GM21423 (cell line): ENCODE data around the gene DCST2.
A peak's percentile ranks its signal among the peaks of the same experiment; 100 is the strongest.

ENCODE experiments used
- ATAC-seq: cut with Tn5 transposase; IDR thresholded peaks from one replicate; pipeline ENCODE4 v1.9.1; 2021; ENCODE audit warnings: mild to moderate bottlenecking, moderate library complexity; ENCODE audit not compliant: unreplicated experiment

The DCST2 gene

DNA sequence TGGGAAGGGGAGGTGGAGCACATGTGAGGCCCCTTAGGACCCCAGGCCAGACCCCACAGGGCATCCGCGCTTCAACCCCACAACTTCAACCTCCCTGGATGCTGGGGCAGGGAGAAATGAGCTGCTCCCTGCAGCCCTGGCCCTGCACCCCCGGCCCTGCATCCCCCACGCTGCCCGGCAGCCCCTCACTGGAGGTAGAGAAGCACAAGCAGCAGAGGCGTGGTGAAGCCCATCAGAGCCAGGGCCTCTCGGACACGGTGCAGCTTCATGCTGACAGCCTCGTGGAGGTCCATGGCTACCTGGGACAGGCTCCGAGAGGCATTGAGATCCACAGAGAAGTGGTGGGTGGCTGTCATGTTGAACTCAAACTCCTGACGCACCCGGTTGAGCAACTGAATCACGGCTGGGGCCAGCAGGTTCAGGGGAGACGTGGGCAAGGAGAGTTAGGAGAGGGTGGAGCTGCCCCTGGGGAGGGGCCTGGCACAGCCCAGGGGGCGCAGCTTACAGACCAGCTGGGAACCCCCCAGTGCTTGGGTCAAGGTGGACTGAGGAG, 3.3 kb downstream of the DCST2 start:
- ATAC-seq = no peak

DNA sequence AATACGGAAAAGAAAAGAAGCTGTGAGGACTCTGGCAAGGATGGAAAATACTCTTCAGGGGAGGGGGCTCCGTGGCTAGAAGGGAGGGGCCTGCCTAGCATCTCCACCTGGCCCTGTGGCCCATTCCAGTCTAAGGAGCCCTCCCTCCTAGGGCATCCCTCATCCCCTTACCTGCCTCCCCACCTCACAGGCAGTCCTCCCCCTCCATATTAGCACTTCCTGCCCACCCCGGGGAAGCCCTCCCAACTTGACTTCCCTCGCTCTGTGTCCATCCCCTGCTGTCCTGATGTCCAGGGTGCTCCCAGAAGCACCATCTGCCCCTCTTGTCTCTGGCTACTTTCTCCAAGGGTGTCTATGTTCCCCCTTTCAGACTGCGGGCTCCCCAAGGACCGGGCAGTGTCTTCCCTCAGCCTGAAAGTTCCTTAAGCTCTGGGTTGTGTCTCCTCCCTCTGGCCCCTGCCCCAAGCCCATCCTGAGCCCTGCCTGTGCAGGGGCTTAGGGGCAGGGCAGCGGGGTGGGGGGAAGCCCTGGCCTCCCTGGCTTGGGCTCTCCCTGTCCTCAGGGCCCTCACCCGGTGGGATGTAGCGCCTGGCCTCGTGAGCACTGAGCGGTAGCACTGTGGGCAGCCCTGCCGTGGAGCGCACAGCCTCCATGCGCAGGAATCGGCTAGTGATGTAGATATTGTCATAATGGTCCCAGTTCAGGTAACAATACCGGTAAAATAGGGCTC, 3.9 kb downstream of the DCST2 start:
- no peak for ATAC-seq

DNA sequence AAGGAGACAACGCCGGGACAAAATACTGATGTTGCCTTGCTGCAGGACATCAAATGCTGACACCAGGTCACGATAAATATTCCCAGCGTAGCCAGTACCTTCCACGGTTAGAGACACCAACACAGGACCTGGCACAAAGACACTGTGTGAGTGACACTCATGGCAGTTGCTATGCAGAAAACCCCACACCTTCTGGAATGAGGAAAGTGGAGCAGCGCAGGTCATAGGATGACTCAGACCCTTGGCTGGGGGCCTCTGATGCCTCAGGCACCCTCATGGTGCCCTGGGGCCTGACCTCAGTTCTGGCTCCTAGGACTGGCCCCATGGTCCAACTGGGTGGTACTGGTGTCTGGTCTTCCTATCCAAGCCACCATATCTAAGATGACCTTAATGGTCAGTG, 7.0 kb downstream of the DCST2 start:
- no peak for ATAC-seq

DNA sequence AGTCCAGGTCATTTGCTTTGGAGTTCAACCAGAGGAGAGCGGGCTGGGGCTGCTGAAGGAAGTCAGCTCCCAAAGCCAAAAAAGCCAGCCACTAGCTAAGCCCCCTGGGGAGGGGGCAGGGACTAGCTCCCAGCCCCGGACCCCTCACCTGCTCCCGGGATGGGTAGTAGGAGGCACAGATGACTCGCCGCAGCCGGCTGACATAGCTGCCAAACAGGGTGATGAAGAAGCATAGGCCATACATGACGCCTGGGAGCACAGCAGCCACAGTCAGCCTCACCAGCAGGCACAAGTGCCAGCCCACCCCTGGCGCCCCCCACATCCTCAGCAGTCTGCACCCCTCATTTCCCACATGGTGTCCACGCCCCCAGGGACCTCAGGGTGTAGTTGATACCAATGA, 7.4 kb downstream of the DCST2 start:
- ATAC-seq = no peak

DNA sequence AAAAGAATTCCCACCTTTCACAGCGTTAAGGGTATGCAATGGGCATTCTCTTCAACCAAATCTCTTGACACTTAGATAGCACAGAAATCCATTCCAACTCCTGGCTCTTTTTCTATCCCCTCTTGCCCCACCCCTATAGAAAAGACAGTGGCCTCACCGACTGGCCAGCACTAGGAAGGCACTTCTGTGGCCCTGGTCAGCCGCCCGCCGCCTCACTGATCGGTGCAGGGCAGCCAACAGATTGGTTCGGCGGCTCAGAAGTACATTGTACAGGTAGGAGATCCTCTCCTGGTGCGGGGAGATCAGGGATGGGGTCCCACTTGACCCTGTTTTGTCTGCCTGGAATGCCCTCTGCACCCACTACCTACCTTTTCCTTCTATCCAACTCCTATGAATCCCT, 9.3 kb downstream of the DCST2 start:
- no peak for ATAC-seq

DNA sequence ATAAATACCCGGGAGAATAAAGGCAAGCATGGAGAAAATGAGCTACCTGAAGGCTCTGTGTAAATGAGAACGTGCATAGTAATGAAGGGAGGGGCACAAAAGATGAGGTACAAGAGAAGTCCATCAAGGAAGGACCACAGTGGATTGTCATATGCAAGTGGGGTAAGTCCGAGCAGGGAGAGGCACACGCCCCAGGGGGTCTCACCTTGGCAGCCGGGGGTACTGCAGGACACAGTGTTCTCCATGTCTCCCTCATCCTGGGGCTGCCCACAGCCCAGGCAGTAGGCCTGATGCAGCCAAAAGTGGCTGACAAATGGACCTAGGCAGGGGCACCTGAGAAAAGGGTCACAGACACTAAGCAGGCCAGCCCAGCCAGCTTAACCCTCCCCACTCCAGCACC, 10.0 kb downstream of the DCST2 start:
- no peak for ATAC-seq

DNA sequence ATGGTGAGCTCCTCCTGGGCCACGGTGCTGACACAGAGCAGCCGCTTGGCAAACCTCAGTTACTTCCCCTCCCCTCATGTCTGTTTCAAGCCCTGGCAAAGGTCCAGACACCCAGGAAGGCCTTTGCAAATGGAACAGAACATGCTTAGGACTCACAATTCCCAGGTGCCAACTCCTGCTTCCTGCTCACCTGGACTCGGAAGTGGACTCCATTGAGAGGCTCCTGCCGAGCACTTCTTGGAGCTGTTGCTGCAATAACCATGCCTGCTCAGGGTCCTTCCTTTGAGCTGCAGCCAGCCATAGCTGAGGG, 10.7 kb downstream of the DCST2 start:
- no peak for ATAC-seq

DNA sequence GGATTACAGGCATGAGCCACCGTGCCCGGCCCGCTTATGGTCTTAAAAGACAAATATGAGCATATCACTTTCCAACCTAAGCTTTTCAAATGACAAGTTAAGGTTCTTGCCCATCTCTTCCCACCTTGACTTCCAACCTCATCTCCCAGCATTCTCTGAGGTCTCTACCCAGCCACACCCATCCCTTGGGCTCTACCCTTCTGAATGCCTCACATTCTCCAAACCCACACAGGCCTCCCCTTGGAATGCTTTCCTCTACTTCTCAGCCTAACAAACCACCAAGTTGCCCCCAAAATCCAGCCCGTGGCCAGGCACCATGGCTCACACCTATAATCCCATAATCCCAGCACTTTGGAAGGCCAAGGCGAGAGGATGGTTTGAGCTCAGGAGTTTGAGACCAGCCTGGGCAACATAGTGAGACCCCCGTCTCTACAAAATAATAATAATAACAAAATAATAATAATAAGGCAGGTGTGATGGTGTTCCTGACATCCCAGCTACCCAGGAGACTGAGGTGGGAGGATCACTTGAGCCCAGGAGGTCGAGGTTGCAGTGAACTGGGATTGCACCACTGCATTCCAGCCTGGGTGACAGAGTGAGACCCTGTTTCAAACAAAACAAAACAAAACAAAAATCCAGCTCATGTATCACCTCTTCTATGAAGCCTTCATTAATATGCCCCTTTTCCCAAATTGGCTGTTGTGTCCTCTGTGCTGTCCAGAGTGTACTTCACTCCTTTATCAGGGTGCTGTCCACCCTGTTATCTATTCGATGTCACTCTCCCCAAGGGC, 11.2 kb downstream of the DCST2 start:
- no peak for ATAC-seq

DNA sequence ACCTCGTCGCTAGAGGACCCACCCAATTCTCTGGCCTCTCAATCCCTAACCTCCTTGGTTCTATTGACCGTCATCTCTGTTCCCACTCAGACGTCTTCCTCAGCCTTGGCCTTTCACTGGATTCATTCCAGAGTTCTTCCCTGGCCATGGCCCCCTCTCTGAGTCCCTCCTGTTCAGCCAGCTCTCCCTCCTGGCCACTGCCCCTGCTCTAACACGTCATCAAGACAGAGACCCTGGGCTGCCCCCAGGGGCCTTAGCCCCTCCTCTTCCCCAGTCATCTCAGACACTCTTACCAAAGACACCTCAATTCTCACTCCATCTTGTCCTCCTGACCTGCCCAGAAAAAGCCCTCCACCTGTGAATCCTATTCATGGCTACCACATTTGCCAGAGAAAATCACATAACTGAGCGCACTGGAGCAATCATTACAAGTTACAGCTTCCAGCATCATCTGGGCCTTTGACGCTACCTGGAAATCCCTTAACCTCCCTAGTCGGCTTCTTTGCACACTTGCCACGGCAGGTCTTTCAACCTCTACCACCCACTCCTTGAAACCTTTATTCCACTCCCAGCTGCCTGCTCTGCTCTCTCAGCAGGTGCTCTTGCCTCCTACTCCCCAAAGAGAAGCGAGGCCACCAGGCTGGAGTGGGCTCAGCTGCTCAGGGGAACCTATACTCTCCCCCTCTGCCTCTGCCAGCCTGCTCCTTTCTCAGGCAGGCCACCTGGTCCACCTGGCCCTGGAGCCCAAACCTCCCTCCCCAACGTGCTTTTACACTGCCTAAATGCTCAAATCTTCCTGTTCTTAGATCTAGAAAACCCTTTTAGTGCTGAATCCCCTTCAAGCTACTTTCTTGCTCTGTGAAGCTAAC, 14.0 kb downstream of the DCST2 start:
- no peak for ATAC-seq

DNA sequence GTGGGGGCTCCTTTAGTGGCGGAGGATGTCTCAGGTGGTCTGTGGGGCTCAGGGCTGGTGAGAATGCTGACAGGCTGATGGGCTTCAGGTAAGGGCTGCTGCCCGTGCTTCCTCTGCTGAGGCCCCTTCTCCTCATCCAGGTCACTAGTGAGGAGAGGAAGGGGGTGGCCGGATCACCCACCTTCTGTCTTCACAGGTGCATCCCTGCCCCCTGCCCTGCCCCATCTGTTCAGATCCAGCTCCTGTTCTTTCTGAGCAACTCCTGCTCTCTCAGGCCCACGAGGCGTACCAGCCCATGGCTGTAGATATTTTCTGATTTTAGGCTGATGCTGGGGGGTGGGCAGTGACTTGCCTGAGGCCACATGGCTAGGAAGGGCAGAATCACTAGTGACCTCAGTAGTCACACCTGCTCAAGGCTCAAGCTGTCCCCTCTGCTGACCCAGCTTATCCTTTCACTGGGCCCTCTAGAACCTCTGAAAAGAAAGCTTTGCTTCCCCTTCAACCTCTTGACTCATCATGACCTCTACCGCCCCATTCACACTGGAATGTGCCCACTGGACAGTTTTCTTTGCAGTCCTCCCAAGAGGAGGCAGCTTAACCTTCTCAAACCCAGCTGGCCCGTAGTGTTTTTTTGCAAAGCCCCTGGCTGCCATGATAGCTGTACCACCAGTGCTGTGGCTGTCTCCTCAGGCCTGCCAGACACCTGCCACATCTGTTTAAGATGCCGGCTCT, 14.8 kb downstream of the DCST2 start:
- ATAC-seq = no peak

DNA sequence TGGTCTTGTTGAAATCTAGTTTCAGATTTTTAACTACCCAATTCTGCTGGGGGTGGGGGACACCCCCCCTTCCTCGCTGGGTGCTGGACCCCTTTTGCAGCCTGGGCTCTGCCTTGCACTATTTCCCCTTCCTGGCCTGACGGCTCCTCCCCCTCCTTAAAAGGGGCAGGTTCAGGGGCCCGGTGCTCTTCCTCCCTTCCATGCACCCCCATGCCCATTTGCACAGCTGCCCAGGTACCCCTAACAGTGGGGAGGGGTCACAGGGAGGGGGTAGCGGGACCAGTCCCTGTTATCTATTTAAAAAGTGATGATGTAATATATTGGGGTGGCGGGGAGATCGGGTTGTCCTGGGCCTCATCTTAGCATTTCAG, 15.7 kb downstream of the DCST2 start:
- no peak for ATAC-seq

DNA sequence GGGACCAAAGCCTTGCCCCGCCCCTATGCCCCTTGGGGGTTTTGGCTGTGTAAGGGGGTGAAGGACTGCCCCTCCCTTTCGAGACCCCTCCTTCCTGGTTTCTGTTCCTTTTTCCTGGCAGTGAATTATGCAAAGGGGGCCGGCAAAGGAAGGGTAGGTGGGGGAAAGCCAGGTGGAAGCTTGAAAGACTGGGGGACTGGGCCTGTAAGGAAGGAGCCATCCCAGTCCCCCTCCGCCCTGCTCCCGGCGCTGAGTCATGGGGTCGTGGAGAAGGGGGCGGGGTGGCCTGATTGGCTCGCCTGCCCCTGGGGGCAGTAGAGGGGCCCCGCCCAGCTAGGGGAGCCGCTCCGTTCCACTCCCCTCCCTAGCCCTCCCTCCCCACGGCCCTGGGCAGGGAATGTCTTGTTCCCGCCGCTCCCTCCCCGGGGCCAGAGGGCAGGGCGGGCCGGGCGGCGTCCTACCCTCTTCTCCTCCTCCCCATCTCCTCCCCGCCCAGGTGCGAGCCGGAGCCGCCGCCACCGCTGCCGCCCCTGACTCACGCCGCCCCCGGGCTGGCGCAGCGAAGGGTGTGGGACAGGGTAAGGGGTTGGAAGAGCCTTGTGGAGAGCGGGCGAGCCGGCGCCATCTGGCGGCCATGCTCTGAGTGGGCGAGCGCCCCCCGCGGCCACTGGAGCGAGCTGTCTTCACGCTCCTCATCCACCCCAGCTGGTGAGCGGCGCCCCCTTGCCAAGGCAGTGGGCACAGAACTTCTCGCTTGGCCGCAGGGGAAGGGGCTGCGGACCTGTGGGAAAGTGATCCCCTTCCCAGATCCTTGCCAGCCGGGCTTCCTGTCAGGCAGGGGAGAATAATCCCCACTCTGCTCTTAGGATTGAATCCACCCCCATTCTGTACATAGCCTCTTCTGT, 16.3 kb downstream of the DCST2 start:
- ATAC-seq = peak; percentile 69

DNA sequence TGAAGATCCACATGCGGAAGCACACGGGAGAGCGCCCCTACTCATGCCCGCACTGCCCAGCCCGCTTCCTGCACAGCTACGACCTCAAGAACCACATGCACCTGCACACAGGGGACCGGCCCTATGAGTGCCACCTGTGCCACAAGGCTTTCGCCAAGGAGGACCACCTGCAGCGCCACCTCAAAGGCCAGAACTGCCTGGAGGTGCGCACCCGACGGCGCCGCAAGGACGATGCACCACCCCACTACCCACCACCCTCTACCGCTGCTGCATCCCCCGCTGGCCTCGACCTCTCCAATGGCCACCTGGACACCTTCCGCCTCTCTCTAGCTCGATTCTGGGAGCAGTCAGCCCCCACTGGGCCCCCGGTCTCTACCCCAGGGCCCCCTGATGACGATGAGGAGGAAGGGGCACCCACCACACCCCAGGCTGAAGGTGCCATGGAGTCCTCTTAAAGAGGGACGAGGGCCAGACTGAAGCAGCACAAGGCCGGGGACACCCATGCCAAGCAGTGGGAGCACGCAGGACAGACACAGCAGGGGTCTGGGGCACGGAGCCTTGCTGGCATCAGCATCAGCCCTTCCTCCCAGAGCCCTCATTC, 17.2 kb downstream of the DCST2 start:
- ATAC-seq = no peak

DNA sequence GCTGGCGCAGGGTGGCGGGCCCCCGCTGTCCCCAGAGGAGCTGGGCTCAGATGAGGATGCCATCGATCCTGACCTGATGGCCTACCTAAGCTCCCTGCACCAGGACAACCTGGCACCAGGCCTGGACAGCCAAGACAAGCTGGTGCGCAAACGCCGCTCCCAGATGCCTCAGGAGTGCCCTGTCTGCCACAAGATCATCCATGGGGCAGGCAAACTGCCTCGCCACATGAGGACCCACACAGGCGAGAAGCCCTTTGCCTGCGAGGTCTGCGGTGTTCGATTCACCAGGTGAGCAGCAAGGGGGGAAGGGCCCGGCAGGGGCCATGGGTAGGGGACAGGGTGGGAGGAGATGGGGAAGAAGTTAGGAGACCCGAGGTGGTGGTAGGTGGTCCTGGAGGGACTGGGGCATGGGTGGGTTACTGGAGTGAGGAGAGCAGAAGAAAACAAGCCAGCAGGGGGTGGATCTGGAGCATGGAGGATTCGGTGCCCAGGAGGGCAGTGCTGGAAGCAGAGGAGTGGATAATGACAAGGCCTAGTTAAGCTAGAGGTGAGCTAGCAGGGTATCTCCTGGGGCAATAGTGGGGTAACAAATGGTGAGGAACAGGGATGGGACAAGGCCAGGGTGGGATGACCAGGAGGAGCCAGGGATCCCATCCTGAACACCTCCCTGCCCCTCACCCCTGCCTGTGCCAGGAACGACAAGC, 17.9 kb downstream of the DCST2 start:
- ATAC-seq = no peak

DNA sequence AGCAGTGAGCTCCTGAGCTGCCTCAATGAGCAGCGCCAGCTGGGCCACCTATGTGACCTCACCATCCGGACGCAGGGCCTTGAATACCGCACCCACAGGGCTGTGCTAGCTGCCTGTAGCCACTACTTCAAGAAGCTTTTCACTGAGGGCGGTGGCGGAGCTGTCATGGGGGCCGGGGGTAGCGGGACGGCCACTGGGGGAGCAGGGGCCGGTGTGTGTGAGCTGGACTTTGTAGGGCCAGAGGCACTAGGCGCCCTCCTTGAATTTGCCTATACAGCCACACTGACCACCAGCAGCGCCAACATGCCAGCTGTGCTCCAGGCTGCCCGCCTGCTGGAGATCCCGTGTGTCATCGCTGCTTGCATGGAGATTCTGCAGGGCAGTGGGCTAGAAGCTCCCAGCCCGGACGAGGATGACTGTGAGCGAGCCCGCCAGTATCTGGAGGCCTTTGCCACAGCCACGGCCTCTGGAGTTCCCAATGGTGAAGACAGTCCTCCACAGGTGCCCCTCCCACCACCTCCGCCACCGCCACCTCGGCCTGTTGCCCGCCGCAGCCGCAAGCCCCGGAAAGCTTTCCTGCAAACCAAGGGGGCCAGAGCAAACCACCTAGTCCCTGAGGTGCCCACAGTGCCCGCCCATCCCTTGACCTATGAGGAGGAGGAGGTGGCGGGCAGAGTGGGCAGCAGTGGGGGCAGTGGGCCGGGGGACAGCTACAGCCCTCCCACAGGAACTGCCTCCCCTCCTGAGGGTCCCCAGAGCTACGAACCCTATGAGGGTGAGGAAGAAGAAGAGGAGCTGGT, 18.7 kb downstream of the DCST2 start:
- ATAC-seq = no peak

DNA sequence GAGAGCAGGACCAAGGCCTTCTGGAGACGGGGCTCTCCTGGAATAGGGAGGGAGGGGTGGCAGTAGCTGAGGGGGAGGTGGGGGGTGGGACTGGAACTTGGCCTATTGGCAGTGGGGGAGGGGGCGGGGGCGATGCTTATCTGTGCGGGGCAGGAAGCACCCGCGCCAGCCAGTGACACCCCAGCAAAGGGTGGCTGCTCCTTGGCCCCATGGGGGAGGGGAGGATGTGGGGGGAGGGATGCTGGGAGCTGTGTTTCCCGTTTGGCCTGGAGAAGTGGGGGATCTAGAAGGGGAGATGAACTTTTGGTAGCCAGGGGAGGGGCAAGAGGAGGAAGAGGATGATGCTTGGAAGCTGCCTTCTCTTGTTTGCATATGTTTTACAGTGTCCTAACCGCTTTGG, 19.9 kb downstream of the DCST2 start:
- ATAC-seq = no peak

DNA sequence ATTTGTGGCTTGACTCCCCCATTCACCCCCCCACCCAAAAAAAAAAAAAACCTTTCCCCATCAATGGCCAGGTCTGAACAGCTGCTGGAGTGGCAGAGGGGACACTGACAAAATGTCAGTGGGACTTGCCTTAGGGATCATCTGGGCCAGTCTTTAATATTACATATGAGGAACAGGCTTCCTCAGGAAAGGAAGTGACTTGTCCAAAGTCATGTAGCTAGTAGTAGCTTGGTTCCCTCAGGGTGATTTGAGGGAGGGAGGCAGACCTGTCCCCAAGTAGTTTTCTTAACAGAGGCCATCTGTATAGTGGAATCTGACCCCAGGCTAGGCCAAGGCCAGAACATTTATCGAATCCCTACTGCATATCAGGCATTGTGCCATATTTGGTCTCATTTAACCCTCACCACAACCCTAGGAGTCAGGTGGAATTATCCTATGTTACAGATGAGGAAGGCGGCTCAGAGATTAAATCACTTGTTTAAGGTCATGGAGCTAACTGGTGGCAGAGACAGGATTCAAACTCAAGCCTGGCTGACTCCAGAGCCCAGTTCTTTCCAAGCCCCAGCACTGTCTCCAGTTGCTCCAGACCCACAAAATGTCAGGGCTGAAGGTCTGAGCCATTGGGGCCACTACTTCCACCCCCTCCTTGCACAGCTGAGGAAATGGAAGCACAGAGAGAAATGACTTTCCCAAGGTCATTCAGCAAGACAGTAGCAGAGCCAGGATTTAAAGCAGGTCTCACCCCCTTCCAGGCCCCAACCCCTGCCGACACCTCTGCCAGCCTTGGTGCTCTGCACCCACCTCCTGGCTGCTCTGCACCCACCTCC, 20.6 kb downstream of the DCST2 start:
- no peak for ATAC-seq
